HG03196 (cell line): ENCODE data around the gene TIMM50.
"Not testable (repeated sequence)": the region's sequence is repeated elsewhere in the genome, so short reads cannot be mapped to it uniquely, and the experiment has no call there.

ENCODE experiments used
- ATAC-seq: cut with Tn5 transposase; IDR thresholded peaks from one replicate; pipeline ENCODE4 v1.9.1; 2021; ENCODE audit not compliant: unreplicated experiment

The TIMM50 gene

GRCh38 chr19:39480337-39481228, at the start of gene TIMM50:
TIMM50 (plus strand) TSS chr19:39480838; CDS start chr19:39480854, 16 bp downstream.
- peak; percentile 78 for ATAC-seq

GRCh38 chr19:39432677-39433025, 48.0 kb upstream of the TIMM50 start:
- no peak for ATAC-seq

- no peak for ATAC-seq
Observed at GRCh38 chr19:39433480-39434079, 47.1 kb upstream of the TIMM50 start.

- no peak for ATAC-seq
Observed at GRCh38 chr19:39434123-39435076, 46.2 kb upstream of the TIMM50 start.

GRCh38 chr19:39435499-39436349, 44.9 kb upstream of the TIMM50 start, which contains the start of gene RPS16:
RPS16 (minus strand) TSS chr19:39435949; CDS start chr19:39435895, 54 bp downstream.
- ATAC-seq, result peak; percentile 81

GRCh38 chr19:39436350-39436716, 44.3 kb upstream of the TIMM50 start:
- ATAC-seq, result no peak

GRCh38 chr19:39438270-39438934, 42.2 kb upstream of the TIMM50 start:
- no peak for ATAC-seq

- no peak for ATAC-seq
Observed at GRCh38 chr19:39444598-39445195, 35.9 kb upstream of the TIMM50 start.

GRCh38 chr19:39445196-39446111, 35.2 kb upstream of the TIMM50 start, which contains the start of gene SUPT5H:
SUPT5H (plus strand) TSS chr19:39445582; CDS start chr19:39445891, 309 bp downstream.
- ATAC-seq, result peak; percentile 84

GRCh38 chr19:39446365-39447084, 34.1 kb upstream of the TIMM50 start:
- ATAC-seq, result no peak

GRCh38 chr19:39448271-39448670, 32.4 kb upstream of the TIMM50 start:
- ATAC-seq, result no peak

GRCh38 chr19:39449116-39449797, 31.4 kb upstream of the TIMM50 start:
- no peak for ATAC-seq

- not testable (repeated sequence) for ATAC-seq
Observed at GRCh38 chr19:39451257-39451656, 29.4 kb upstream of the TIMM50 start.

GRCh38 chr19:39463403-39463802, 17.2 kb upstream of the TIMM50 start:
- no peak for ATAC-seq

- no peak for ATAC-seq
Observed at GRCh38 chr19:39465956-39466747, 14.5 kb upstream of the TIMM50 start.

- no peak for ATAC-seq
Observed at GRCh38 chr19:39467941-39468340, 12.7 kb upstream of the TIMM50 start.
